Right atrium auricular region (tissue), 2 donors: ENCODE measurements around the gene MRPL53. TPM values are rescaled to one million over a fixed set of nuclear protein-coding genes. Genes with fewer than 3 reads are reported as not detected.
A peak's percentile ranks its signal among the peaks of the same experiment; 100 is the strongest.

Experiments used
- DNase-seq: peaks from one replicate; pipeline ENCODE4 v3.0.0-alpha.2; 2019; ENCODE audit warnings: low spot score
- H3K27ac ChIP-seq, 2 donors: fragments of 200-600 bp; sonication (generic); 1 replicate in 1 of 2; 2 replicates in 1 of 2; pipeline ENCODE4 v1.5.1; 2016 to 2019
- H3K27me3 ChIP-seq, 2 donors: fragments of 200-600 bp; sonication (generic); one replicate each; pipeline versions ENCODE4 v1.5.1 to v1.6.0; 2017 to 2019
- H3K36me3 ChIP-seq: fragments of 200-600 bp; sonication (generic); one replicate; pipeline ENCODE4 v1.5.1; 2016
- H3K4me1 ChIP-seq, 2 donors: fragments of 200-600 bp; sonication (generic); one replicate each; pipeline versions ENCODE4 v1.5.1 to v1.6.0; 2017 to 2019
- H3K4me3 ChIP-seq, 2 donors: fragments of 200-600 bp; sonication (generic); 1 replicate in 1 of 2; 2 replicates in 1 of 2; pipeline ENCODE4 v1.5.1; 2017 to 2019; ENCODE audit warnings: mild to moderate bottlenecking in 1 of 2, moderate library complexity in 1 of 2
- H3K9me3 ChIP-seq, 2 donors: fragments of 200-600 bp; sonication (generic); one replicate each; pipeline ENCODE4 v1.5.1; 2019
- total RNA-seq, 2 donors: library from RNA; depleted of rRNA; stranded (reverse); fragments of >200 nt; gene quantifications; one replicate each; pipeline ENCODE4 v1.1.0, GENCODE V29; 2016
- TF ChIP-seq, protein P1 (sequence below), 2 donors: fragments of 200-600 bp; sonication (generic); IDR thresholded peaks; one replicate each; pipeline ENCODE4 v1.5.1; 2019; ENCODE audit warnings: antibody characterized with exemption in 2 of 2

The MRPL53 gene
- total RNA-seq, 2 donors from 2014 or later, result 19.8 to 81.4 TPM

GRCh38 chr2:74439803-74440377, 32.6 kb downstream of the MRPL53 start:
- Histone ChIP-seq H3K4me1 (peaks cover 0 to 62% of the 10 kb centered on the region in 2 donors), H3K36me3 (no peaks in the 10 kb centered on the region), H3K27ac (peak overlapping the region; percentile 86 to 89), H3K9me3 (no peaks in the 10 kb centered on the region), H3K4me3 (peak overlapping the region; percentile 41 to 61), H3K27me3 (no peaks in the 10 kb centered on the region)
- TF ChIP-seq, protein P1, sequence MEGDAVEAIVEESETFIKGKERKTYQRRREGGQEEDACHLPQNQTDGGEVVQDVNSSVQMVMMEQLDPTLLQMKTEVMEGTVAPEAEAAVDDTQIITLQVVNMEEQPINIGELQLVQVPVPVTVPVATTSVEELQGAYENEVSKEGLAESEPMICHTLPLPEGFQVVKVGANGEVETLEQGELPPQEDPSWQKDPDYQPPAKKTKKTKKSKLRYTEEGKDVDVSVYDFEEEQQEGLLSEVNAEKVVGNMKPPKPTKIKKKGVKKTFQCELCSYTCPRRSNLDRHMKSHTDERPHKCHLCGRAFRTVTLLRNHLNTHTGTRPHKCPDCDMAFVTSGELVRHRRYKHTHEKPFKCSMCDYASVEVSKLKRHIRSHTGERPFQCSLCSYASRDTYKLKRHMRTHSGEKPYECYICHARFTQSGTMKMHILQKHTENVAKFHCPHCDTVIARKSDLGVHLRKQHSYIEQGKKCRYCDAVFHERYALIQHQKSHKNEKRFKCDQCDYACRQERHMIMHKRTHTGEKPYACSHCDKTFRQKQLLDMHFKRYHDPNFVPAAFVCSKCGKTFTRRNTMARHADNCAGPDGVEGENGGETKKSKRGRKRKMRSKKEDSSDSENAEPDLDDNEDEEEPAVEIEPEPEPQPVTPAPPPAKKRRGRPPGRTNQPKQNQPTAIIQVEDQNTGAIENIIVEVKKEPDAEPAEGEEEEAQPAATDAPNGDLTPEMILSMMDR (IDR thresholded peaks at IDR 0.05), result no peak
- DNase-seq, result peak; percentile 76

- H3K4me3 ChIP-seq, result peak overlapping the region; percentile 41 to 61
- no peaks in the 10 kb centered on the region for H3K36me3 ChIP-seq
- no peaks in the 10 kb centered on the region for H3K27me3 ChIP-seq
- TF ChIP-seq, protein P1 (IDR thresholded peaks at IDR 0.05), result no peak
- no peaks in the 10 kb centered on the region for H3K9me3 ChIP-seq
- H3K27ac ChIP-seq, result peak overlapping the region; percentile 86 to 89
- DNase-seq, result no peak
- peaks cover 0 to 62% of the 10 kb centered on the region in 2 donors for H3K4me1 ChIP-seq
Observed at GRCh38 chr2:74439373-74439772, 33.1 kb downstream of the MRPL53 start.

- Histone ChIP-seq H3K4me1 (peaks cover 0 to 62% of the 10 kb centered on the region in 2 donors), H3K4me3 (peak overlapping the region in 1 of 2 donors; percentile 61), H3K9me3 (no peaks in the 10 kb centered on the region), H3K36me3 (no peaks in the 10 kb centered on the region), H3K27me3 (no peaks in the 10 kb centered on the region), H3K27ac (no peak overlapping the region)
- DNase-seq, result no peak
- TF ChIP-seq, protein P1 (IDR thresholded peaks at IDR 0.05), result no peak
Observed at GRCh38 chr2:74438248-74438647, 34.2 kb downstream of the MRPL53 start.

- TF ChIP-seq, protein P1 (IDR thresholded peaks at IDR 0.05), result no peak
- H3K4me3 ChIP-seq, result peak overlapping the region in 1 of 2 donors; percentile 28
- H3K27me3 ChIP-seq, result no peaks in the 10 kb centered on the region
- no peaks in the 10 kb centered on the region for H3K9me3 ChIP-seq
- no peak for DNase-seq
- peaks cover 3% of the 10 kb centered on the region for H3K36me3 ChIP-seq
- H3K4me1 ChIP-seq, result peaks cover 0 to 58% of the 10 kb centered on the region in 2 donors
- H3K27ac ChIP-seq, result peak overlapping the region; percentile 7 to 27
Observed at GRCh38 chr2:74436848-74437695, 35.4 kb downstream of the MRPL53 start.

- Histone ChIP-seq H3K27me3 (no peaks in the 10 kb centered on the region), H3K36me3 (peaks cover 12% of the 10 kb centered on the region), H3K27ac (peak overlapping the region; percentile 7 to 27), H3K4me3 (peak overlapping the region in 1 of 2 donors; percentile 28), H3K9me3 (no peaks in the 10 kb centered on the region), H3K4me1 (peaks cover 0 to 50% of the 10 kb centered on the region in 2 donors)
- no peak for DNase-seq
- TF ChIP-seq, protein P1 (IDR thresholded peaks at IDR 0.05), result no peak
Observed at GRCh38 chr2:74436111-74436805, 36.2 kb downstream of the MRPL53 start.
